Suprapubic skin (tissue), 4 donors: Measurements from ENCODE around the gene TNS2. TPM values are rescaled to one million over a fixed set of nuclear protein-coding genes. Genes with fewer than 3 reads are reported as not detected.
A peak's percentile ranks its signal among the peaks of the same experiment; 100 is the strongest.

Source experiments
- DNase-seq, 2 donors: peaks; one replicate each; pipeline ENCODE4 v3.0.0-alpha.2; 2019; ENCODE audit warnings: low spot score in 2 of 2
- H3K27ac ChIP-seq: fragments of 200-600 bp; sonication (generic); one replicate; pipeline ENCODE4 v1.5.1; 2019
- H3K27me3 ChIP-seq: fragments of 200-600 bp; sonication (generic); one replicate; pipeline ENCODE4 v1.5.1; 2019
- H3K36me3 ChIP-seq: fragments of 200-600 bp; sonication (generic); one replicate; pipeline ENCODE4 v1.5.1; 2019
- H3K4me1 ChIP-seq: fragments of 200-600 bp; sonication (generic); one replicate; pipeline ENCODE4 v1.5.1; 2019
- H3K4me3 ChIP-seq: fragments of 200-600 bp; sonication (generic); one replicate; pipeline ENCODE4 v1.5.1; 2019; ENCODE audit warnings: mild to moderate bottlenecking
- H3K9me3 ChIP-seq: fragments of 200-600 bp; sonication (generic); one replicate; pipeline ENCODE4 v1.5.1; 2019
- EP300 ChIP-seq: sonication (generic); formaldehyde crosslinking; IDR thresholded peaks from one replicate; pipeline ENCODE4 v1.6.1; 2017; ENCODE audit warnings: antibody characterized with exemption
- POLR2A ChIP-seq, 2 donors: fragments of 450-650 bp; IDR thresholded peaks; one replicate each; pipeline ENCODE4 v1.6.1; 2017; ENCODE audit warnings: antibody characterized with exemption in 2 of 2, mild to moderate bottlenecking in 2 of 2, moderate library complexity in 2 of 2
- POLR2AphosphoS5 ChIP-seq, 3 donors: sonication (generic); formaldehyde crosslinking; IDR thresholded peaks; one replicate each; pipeline ENCODE4 v1.6.1; 2017; ENCODE audit warnings: antibody characterized with exemption in 3 of 3
- WGBS: methylation state at CpG from one replicate; pipeline ENCODE4 v1.1.5; 2018; 5-methylcytosine and 5-hydroxymethylcytosine counted together
- total RNA-seq, 4 donors: library from RNA; depleted of rRNA; stranded (reverse); fragments of >200 nt; gene quantifications; one replicate each; pipeline ENCODE4 v1.1.0, GENCODE V29; 2016
- TF ChIP-seq, protein P1 (sequence below), 2 donors: fragments of 200-600 bp in 1 of 2; fragments of 450-650 bp in 1 of 2; sonication (generic) in 1 of 2; IDR thresholded peaks; one replicate each; pipeline ENCODE4 v1.5.1; 2016 to 2019; ENCODE audit warnings: antibody characterized with exemption in 2 of 2, mild to moderate bottlenecking in 1 of 2, moderate library complexity in 1 of 2

The TNS2 gene
- total RNA-seq, 4 donors from 2014 or later = 22.8 to 122 (median 78.2) TPM

DNA sequence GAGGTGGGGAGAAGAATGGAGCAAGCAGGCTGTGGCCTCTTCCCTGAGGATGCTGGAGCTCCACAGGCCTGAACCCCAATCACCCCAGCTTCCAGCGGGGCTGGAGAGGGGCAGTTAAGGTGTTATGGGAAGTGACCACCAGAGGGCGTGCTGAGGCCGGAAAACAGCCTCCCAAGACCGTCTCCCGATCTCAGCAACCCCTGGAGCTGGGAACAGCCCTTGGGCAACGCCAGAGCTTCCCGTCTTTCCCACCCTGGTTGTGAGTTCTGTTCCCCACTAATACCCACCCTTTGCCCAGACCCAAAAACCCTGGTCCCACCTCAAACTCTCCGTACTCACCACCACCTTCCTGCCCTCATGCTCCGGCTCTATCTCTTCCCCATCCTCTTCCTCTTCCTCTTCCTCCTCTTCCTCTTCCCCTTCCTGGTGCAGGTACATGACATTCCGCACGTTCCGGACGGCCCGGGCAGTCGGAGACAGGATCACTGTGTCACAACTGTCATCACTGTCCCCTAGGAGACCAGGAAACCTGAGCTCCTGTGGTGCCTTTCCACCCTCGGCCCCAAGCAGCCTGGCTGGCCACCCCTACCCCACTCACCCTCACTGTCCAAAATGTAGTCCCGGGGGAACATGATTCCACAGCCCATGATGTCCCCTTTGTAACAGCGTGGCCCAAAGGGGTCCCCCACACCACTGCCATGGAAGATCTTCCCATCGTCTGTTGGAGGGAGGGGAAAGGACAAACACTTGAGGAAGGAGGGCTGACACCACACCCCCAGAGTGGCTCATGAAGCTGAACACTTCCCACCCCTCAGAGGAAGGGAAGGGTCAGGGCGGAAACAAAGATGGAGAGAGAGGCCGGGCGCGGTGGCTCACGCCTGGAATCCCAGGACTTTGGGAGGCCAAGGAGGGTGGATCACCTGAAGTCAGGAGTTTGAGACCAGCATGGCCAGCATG lies 16.4 kb downstream of the TNS2 start:
- H3K9me3 ChIP-seq = no peaks in the 10 kb centered on the region
- peaks cover 63% of the 10 kb centered on the region for H3K36me3 ChIP-seq
- WGBS = 36% methylated on average over 24 of the region's 24 CpGs
- H3K27ac ChIP-seq = peak overlapping the region; percentile 68
- no peak for TF ChIP-seq POLR2A (IDR thresholded peaks at IDR 0.05)
- TF ChIP-seq POLR2AphosphoS5 (IDR thresholded peaks at IDR 0.05) = no peak
- TF ChIP-seq, protein P1, sequence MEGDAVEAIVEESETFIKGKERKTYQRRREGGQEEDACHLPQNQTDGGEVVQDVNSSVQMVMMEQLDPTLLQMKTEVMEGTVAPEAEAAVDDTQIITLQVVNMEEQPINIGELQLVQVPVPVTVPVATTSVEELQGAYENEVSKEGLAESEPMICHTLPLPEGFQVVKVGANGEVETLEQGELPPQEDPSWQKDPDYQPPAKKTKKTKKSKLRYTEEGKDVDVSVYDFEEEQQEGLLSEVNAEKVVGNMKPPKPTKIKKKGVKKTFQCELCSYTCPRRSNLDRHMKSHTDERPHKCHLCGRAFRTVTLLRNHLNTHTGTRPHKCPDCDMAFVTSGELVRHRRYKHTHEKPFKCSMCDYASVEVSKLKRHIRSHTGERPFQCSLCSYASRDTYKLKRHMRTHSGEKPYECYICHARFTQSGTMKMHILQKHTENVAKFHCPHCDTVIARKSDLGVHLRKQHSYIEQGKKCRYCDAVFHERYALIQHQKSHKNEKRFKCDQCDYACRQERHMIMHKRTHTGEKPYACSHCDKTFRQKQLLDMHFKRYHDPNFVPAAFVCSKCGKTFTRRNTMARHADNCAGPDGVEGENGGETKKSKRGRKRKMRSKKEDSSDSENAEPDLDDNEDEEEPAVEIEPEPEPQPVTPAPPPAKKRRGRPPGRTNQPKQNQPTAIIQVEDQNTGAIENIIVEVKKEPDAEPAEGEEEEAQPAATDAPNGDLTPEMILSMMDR (IDR thresholded peaks at IDR 0.05) = peak; percentile 81 to 86
- no peak for TF ChIP-seq EP300
- no peaks in the 10 kb centered on the region for H3K27me3 ChIP-seq
- peak; percentile 91 to 93 for DNase-seq
- H3K4me1 ChIP-seq = peaks cover 81% of the 10 kb centered on the region
- H3K4me3 ChIP-seq = no peak overlapping the region

DNA sequence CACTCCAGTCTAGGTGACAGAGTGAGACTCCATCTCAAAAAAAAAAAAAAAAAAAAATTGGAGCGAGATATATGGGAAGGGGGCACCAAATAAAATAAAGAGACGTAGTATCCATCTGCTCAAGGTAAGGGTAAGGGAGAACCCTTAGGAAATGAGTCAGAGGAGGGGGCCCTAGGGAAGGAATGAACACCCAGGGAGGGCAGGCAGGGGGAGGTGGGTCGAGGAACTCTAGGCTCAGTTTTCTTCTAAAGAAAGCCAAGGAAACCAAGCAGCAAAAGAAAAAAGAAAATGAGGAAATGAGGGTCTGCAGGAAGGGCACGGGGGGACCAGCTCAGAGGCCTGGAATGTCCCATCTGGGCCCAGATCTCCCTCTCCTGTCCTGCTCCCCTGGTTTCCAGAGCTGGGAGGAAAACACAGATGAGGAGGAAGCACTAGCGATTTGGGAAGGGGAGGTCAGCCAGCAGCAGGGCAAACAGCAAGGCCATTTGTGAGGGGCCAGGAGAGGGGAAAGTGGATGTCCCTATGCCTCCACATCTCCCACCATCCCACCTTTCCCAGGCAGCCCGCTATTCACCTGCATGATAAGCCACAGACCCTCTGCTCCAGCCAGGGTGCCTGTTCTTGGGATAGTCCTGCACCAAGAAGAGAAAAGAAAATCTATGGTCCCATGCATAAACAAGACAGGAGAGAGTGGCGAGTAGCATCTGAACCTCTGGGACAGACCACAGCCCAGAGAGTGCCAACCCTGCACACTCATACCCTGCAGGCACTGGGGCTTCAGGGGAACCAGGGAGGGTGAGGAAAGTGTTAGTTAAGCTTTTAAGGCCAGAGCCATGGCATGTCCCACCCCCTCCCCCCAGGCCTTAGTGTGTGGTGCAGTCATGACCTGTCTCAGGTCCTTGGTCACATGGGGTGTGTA lies 17.5 kb downstream of the TNS2 start:
- DNase-seq = peak in 1 of 2 donors; percentile 26
- 85% methylated on average over 6 of the region's 7 CpGs for WGBS
- Histone ChIP-seq H3K4me3 (no peak overlapping the region), H3K9me3 (no peaks in the 10 kb centered on the region), H3K27ac (no peak overlapping the region), H3K27me3 (no peaks in the 10 kb centered on the region), H3K36me3 (peaks cover 53% of the 10 kb centered on the region), H3K4me1 (peaks cover 81% of the 10 kb centered on the region)
- no peak for TF ChIP-seq EP300
- no peak for TF ChIP-seq POLR2AphosphoS5 (IDR thresholded peaks at IDR 0.05)
- TF ChIP-seq, protein P1 (IDR thresholded peaks at IDR 0.05) = no peak
- no peak for TF ChIP-seq POLR2A (IDR thresholded peaks at IDR 0.05)

DNA sequence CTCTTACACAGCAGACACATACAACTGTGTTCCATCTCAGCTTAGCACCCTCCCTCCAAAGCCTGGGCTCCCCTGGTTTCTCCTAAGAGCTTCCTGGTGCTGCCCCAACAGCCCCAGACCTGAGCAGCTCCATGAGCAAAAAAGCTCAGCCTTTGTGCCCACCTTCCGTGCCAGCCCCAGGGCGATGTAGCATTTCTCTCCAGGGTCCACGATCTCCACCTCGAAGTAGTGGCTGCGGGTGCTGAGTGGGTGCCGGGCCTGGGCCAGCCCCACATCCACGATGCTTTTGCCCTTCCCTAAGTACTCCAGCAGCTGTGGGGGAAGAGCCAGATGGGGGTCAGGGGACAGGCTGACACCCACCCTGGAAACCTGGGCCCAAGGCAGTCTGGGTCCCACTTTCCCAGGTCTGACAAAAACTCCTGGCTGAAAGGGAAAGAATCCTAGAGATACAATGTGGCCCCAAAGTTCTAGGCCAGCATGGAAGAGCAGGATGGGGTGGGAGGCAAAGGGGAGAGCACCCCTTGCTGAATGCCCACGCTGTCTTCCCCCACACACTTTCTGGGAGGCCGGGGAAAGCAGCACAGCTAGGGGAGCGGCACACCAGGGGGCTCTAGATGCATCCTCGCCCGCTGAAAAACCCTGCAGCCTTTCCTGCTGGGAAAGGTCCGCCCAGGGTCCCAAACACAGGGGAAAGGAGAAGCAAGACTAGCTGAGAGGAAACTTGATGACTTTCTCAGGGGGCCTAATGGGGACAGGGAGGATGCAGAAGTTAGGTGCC lies 18.3 kb downstream of the TNS2 start:
- 82% methylated on average over 13 of the region's 13 CpGs for WGBS
- H3K4me3 ChIP-seq = no peak overlapping the region
- peaks cover 47% of the 10 kb centered on the region for H3K36me3 ChIP-seq
- no peak for TF ChIP-seq POLR2A (IDR thresholded peaks at IDR 0.05)
- no peak for TF ChIP-seq EP300
- TF ChIP-seq POLR2AphosphoS5 (IDR thresholded peaks at IDR 0.05) = no peak
- TF ChIP-seq, protein P1 (IDR thresholded peaks at IDR 0.05) = no peak
- H3K27me3 ChIP-seq = no peaks in the 10 kb centered on the region
- H3K4me1 ChIP-seq = peaks cover 81% of the 10 kb centered on the region
- H3K9me3 ChIP-seq = no peaks in the 10 kb centered on the region
- peak in 1 of 2 donors; percentile 59 for DNase-seq
- peak overlapping the region; percentile 78 for H3K27ac ChIP-seq

DNA sequence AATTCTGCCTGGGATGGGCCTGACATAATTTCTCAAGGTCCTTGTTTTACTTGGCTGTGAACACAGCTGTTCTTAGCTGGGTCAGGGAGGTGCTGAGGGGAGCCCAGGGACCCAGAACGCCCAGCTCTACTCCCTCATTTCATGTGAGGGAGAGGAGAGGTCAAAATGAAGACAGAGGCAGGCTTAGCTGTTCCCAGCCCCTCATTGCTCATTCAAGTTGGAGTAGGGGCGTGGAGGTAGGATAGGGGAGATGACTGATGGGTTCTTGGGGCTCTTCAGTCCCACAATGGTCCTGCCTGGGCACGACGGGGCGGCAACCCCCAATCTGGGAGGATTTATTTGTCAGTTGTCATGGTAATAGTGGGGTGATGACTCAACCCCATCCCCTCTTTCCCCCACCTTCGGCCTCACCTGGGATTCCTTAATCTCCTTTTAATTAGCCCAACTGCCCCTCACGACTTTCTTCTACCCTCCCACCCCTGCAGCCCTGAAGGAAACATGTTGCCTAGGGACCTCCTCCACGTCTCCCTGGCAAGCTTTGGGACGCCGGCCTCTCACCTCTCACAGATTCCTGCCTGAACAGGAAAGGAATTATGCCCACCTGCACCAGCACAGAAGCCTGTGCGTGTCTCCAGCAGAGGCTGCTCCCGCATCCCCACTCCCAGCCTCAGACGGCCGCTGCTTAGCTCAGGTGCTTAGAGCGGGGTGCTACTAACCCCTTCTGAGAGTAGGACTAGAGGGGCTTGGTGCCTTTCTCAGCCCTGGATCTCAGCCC lies 19.1 kb downstream of the TNS2 start:
- TF ChIP-seq EP300 = no peak
- TF ChIP-seq POLR2A (IDR thresholded peaks at IDR 0.05) = no peak
- TF ChIP-seq, protein P1 (IDR thresholded peaks at IDR 0.05) = no peak
- WGBS = 80% methylated on average over 13 of the region's 15 CpGs
- Histone ChIP-seq H3K36me3 (peaks cover 43% of the 10 kb centered on the region), H3K4me3 (no peak overlapping the region), H3K27me3 (no peaks in the 10 kb centered on the region), H3K4me1 (peaks cover 80% of the 10 kb centered on the region), H3K9me3 (no peaks in the 10 kb centered on the region), H3K27ac (peak overlapping the region; percentile 78)
- peak in 1 of 2 donors; percentile 71 for DNase-seq
